HG03135 (cell line): ENCODE results near the gene AMOTL1.
"Not testable (repeated sequence)": the region's sequence is repeated elsewhere in the genome, so short reads cannot be mapped to it uniquely, and the experiment has no call there.

Experiments
- ATAC-seq: cut with Tn5 transposase; IDR thresholded peaks from one replicate; pipeline ENCODE4 v1.9.1; 2021; ENCODE audit warnings: mild to moderate bottlenecking, moderate library complexity; ENCODE audit not compliant: unreplicated experiment

The AMOTL1 gene

GRCh38 chr11:94792451-94792850 lies 24.3 kb downstream of the AMOTL1 start:
- ATAC-seq: no peak

DNA sequence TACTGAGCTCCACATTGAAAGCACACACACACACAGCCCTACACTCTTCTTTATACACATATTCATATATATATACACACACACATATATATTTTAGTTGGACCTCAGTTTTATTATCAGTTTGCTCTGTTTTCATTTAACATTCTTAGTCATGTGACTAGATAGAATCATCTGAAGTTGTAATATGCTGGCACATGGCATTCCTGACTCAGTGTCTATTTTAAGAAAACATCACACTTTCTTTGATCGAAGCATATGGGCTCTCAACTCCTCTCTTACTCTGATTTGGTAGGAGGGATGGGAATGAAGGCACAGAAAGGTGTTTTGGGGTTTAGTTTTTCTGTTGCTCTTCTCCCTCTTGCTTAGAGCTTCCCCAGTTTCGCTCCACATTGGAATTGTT lies 24.8 kb downstream of the AMOTL1 start:
- no peak for ATAC-seq

GRCh38 chr11:94793822-94794221 lies 25.7 kb downstream of the AMOTL1 start:
- no peak for ATAC-seq

DNA sequence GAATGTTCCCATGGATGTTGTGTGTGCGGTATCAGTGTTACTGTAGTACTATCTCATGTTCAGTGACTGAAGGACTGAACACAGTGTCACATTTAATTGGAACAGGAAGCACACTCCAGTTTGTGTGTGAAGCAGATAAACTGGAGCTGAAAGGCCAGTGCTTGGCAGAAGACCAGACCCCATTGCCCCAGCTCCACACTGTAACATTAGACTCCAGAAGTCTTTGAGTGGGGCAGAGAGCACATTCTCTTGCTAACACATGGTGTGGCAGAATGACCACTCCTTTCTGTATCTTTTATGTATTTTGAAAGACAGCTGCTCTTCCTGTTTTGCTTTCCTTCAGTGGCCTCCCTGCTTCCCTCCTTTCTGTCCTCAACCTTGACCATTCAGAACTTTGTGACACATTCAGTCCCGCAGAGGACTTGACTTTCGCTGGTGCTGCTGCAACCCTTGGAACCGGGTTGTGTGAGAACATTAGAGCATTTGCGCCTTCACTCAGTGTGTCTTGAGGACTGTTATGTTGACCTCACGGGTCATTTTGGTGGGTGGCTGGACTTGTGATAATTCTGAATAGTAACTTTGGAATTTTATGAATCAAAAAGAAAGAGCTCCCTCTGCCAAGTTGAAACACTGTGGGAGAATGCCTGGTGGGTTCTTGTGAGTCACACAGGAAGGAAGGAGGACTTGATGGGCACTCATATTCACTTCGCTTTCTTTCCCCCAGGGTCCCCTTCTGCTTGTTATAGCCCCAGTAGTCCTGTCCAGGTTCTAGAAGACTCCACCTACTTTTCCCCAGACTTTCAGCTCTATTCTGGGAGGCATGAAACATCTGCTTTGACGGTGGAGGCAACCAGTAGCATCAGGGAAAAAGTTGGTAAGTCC lies 26.4 kb downstream of the AMOTL1 start:
- ATAC-seq: no peak

DNA sequence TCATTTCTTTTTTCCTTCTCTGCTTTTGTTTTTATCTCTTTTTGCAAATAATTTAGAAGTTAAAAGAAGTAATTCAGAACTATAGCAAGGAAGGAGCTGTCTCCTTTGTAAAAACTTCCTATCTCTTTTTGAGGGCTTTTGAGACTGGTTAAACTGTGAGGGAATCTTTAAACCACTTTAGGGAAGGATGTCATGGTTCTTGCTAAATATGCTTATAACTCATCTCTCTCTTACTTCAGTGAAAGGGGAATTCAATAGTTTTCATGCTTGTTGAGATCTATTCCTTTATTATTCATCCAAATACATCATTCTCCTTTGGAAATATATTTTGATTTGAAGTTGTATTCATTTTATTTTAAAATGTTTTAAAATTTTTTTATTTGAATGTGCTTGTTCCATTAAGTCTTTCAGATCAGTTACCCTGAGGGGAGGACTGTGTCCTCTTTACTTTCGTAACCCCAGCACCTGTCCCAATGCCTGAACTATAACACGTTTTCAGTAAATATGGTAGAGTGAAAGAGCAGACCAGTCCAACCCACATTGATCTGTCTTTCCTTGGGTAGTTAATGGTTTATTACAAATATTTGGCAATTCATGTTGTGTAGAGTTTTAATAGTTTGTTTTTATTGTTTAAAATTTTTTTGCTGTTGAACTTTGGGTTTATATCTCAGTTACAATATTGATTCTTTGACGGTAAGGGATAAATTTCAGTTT lies 27.5 kb downstream of the AMOTL1 start:
- no peak for ATAC-seq

GRCh38 chr11:94796190-94796580 lies 28.0 kb downstream of the AMOTL1 start:
- ATAC-seq: no peak

DNA sequence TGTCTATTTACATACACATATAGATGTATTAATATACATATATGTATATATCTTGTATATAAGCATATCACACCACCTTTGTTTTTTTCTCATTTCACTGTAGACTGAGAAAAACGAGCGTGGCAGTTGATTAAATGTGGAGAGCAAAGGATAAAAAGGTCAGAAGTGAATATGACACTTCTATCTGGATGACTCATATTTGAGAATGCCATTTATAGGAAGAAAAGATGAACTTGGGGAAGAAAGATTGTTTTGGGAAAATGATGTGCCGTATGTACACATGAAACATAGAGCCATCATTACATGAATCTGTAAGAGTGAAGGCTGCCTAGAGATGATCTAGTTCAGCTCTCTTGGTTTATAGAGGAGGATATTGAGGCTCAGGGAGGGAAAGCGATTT lies 28.7 kb downstream of the AMOTL1 start:
- no peak for ATAC-seq

DNA sequence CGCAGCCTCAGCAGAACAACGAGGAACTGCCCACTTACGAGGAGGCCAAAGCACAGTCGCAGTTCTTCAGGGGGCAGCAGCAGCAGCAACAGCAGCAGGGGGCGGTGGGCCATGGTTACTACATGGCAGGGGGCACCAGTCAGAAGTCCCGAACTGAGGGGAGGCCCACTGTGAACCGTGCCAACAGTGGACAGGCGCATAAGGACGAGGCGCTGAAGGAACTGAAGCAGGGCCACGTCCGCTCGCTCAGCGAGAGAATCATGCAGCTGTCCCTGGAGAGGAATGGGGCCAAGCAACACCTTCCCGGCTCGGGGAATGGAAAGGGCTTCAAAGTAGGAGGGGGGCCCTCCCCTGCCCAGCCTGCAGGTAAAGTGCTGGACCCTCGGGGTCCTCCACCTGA lies 31.6 kb downstream of the AMOTL1 start:
- no peak for ATAC-seq

DNA sequence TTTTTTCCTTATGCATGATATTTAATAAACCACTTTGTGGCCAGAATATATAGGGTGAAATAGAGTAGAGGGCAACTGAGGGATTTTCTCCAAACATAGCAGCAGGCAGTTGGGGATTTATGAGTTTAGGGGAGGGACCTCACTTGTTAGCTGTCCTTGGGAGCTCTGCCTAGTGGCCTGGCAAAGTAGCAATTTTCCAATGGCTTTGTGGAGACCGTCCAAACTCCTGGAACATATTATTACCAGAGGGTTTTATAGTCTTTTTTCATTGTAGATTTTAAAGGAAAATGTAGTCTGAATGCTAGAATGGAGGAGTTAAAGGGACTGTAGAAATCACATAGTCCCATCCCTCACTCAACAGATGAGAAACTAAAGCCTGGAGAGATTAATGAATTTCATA lies 32.3 kb downstream of the AMOTL1 start:
- no peak for ATAC-seq

- ATAC-seq: no peak
Observed at GRCh38 chr11:94801866-94802460, 33.8 kb downstream of the AMOTL1 start.

GRCh38 chr11:94802501-94802900 lies 34.3 kb downstream of the AMOTL1 start:
- ATAC-seq: no peak

DNA sequence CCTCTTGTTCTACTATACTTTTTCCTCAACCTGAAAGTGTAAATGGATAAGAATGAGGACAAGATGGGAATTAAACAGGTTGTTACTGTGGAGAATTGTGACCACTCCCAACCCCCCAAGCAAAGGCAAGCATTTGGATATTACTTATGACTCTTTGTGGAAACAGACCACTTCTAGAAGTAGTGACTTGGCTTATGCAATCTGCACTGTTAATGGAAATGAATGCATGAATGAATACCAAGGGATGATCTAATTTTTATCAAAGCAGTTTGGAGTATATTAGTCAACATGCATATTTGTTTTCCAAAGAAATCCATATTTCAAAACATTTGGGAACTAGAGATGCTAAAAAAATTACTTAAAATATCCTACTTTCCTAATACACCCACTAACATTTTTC lies 35.3 kb downstream of the AMOTL1 start:
- ATAC-seq: no peak

- ATAC-seq: no peak
Observed at GRCh38 chr11:94804874-94805273, 36.7 kb downstream of the AMOTL1 start.

- no peak for ATAC-seq
Observed at GRCh38 chr11:94806014-94806413, 37.9 kb downstream of the AMOTL1 start.

DNA sequence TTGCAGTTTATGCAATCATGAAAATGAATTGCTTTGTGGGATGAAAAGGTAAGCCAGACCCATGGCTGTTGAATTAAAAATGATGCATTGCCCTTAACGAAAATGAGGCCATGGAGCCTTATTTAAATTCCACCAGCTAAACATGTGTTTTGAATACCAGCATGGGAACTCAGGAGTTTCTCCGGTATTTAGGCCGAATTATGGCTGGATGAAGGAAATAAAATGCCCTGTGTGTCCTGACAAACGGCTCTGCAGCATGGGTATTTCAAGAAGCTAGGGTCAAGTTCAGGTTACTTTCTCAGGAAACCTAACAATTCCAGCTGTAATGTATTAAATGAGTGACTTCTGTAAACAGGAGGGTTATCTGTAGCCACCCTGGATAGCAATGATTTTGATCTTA lies 38.3 kb downstream of the AMOTL1 start:
- ATAC-seq: no peak

- no peak for ATAC-seq
Observed at GRCh38 chr11:94809251-94809650, 41.1 kb downstream of the AMOTL1 start.

- not testable (repeated sequence) for ATAC-seq
Observed at GRCh38 chr11:94812724-94813720, 44.9 kb downstream of the AMOTL1 start.

GRCh38 chr11:94814272-94814976 lies 46.3 kb downstream of the AMOTL1 start:
- no peak for ATAC-seq

GRCh38 chr11:94815705-94816344 lies 47.7 kb downstream of the AMOTL1 start:
- ATAC-seq: no peak

DNA sequence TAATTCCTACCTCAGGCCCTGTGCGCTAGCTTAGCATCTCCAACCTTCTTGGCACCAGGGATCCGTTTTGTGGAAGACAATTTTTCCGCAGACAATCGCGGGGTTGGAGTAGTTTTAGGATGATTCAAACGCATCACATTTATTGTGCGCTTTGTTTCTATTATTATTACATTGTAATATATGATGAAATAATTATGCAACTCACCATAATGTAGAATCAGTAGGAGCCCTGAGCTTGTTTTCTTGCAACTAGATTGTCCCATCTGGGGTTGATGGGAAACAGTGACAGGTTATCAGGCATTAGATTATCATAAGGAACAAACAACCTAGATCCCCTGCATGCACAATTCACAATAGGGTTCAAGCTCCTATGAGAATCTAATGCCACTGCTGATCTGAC lies 52.3 kb downstream of the AMOTL1 start:
- no peak for ATAC-seq
